Tracheal epithelial cell (primary cell): ENCODE measurements around the gene LGALS13. TPM values are rescaled to one million over a fixed set of nuclear protein-coding genes. Genes with fewer than 3 reads are reported as not detected.

Experiments
- total RNA-seq: library from RNA; depleted of rRNA; stranded (reverse); fragments of >200 nt; gene quantifications from 2 replicates; pipeline ENCODE4 v1.2.1, GENCODE V29; 2014

LGALS13 gene, protein sequence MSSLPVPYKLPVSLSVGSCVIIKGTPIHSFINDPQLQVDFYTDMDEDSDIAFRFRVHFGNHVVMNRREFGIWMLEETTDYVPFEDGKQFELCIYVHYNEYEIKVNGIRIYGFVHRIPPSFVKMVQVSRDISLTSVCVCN
- not detected in 2 replicates for total RNA-seq

DNA sequence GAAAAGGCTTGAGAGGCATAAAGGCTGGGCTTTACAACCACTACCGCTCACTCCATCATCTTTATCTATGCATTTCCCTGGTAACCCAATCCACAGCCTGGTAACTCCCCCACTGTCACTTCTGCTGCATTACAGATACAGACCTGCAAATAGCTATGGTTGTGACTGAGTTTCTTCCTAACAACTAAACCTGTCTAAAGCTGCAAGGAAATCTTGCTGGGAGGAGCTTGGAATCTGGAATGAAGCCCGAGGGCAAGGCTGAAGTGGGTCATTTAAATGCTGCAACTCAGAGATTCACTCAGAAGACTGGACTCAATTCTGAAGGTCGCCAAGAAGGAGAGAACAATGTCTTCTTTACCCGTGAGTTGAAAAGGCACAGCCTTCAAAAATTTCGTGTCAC, at the start of gene LGALS13:
Gene LGALS13, plus strand, starts transcription at position 301 of the 400 bp plus-strand sequence. Its CDS starts 45 bp downstream, at position 346.

DNA sequence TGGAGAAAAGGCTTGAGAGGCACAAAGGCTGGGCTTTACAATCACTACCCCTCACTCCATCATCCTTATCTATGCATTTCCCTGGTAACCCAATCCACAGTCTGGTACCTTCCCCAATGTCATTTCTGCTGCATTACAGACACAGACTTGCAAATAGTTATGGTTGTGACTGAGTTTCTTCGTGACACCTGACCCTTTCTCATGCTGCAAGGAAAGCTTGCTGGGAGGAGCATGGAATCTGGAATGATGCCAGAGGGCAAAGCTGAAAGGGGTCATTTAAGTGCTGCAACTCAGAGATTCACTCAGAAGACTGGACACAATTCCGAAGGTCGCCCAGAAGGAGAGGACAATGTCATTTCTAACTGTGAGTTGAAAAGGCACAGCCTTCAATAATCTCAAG, 53.3 kb downstream of the LGALS13 start, which contains the start of gene LGALS16:
Gene LGALS16, plus strand, starts transcription at position 301 of the 400 bp plus-strand sequence. Its CDS starts 49 bp downstream, at position 350.

Other genes starting within 250 kb of the LGALS13 start
- gene PAF1, start 211.4 kb upstream of the LGALS13 start, total RNA-seq = 11.1 and 23.6 TPM in 2 replicates
- gene MED29, start 211.1 kb upstream of the LGALS13 start, total RNA-seq = 9.8 and 10.4 TPM in 2 replicates
- gene ZFP36, start 195.7 kb upstream of the LGALS13 start, total RNA-seq = 5.8 TPM in 2 replicates
- gene PLEKHG2, start 189.9 kb upstream of the LGALS13 start, total RNA-seq = 3.6 and 8.2 TPM in 2 replicates
- gene RPS16, start 166.6 kb upstream of the LGALS13 start, total RNA-seq = 72.5 and 139 TPM in 2 replicates
- 28.1 and 48.0 TPM in 2 replicates for gene SUPT5H, start 156.9 kb upstream of the LGALS13 start, total RNA-seq
- gene TIMM50, start 121.7 kb upstream of the LGALS13 start, total RNA-seq = 100 and 120 TPM in 2 replicates
- gene DLL3, start 103.6 kb upstream of the LGALS13 start, total RNA-seq = 0.64 and 0.72 TPM in 2 replicates
- not detected in 2 replicates for gene SELENOV, start 87.4 kb upstream of the LGALS13 start, total RNA-seq
- 1.1 and 1.2 TPM in 2 replicates for gene EID2B, start 69.7 kb upstream of the LGALS13 start, total RNA-seq
- 4.5 and 5.1 TPM in 2 replicates for gene EID2, start 62.4 kb upstream of the LGALS13 start, total RNA-seq
- not detected in 2 replicates for gene LGALS16, start 53.4 kb downstream of the LGALS13 start, total RNA-seq
- not detected in 2 replicates for gene LGALS14, start 102.0 kb downstream of the LGALS13 start, total RNA-seq
- gene CLC, start 135.5 kb downstream of the LGALS13 start, total RNA-seq = not detected in 2 replicates
- not detected in 2 replicates for gene LEUTX, start 176.3 kb downstream of the LGALS13 start, total RNA-seq
- gene DYRK1B, start 231.6 kb downstream of the LGALS13 start, total RNA-seq = 7.5 and 8.3 TPM in 2 replicates
- 157 and 169 TPM in 2 replicates for gene FBL, start 243.9 kb downstream of the LGALS13 start, total RNA-seq